HG02571 (cell line): ENCODE measurements around the gene DEDD.

Experiments
- ATAC-seq: cut with Tn5 transposase; IDR thresholded peaks from one replicate; pipeline ENCODE4 v1.9.1; 2021; ENCODE audit warnings: mild to moderate bottlenecking, moderate library complexity; ENCODE audit not compliant: unreplicated experiment

DEDD gene

GRCh38 chr1:161096530-161096929, 35.9 kb downstream of the DEDD start:
- no peak for ATAC-seq

GRCh38 chr1:161096015-161096414, 36.5 kb downstream of the DEDD start:
- no peak for ATAC-seq

DNA sequence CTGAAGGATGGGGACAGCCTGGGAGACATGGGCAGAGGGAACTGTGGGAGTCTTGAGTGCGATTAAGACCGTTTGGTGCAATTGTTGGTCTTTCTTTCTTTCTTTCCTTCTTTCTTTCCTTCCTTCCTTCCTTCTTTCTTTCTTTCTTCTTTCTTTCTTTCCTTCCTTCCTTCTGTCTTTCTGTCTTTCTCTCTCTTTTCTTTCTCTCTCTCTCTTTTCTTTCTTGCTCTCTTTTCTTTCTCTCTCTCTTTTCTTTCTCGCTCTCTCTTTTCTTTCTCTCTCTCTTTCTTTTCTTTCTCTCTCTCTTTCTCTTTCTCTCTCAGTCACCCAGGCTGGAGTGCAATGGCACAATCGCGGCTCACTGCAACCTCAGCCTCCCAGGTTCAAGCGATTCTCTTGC, 37.2 kb downstream of the DEDD start:
- ATAC-seq, result no peak

DNA sequence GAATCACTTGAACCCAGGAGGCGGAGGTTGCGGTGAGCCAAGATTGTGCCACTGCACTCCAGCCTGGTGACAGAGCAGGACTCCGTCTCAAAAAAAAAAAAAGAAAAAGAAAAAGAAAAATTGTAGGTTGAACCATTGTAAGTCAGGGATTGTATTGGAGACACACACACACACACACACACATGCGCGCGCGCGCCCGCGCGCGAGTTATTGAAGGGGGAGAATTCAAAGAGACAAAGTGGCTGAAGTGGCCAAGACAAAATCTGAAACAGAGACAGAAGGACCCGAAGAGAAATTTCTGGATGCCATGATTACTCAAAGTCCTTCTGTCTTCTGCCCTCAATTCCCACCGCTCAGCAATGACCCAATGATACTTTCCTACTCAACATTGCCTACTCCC, 38.0 kb downstream of the DEDD start:
- no peak for ATAC-seq

GRCh38 chr1:161092621-161093028, 39.8 kb downstream of the DEDD start:
- ATAC-seq, result no peak

- ATAC-seq, result no peak
Observed at GRCh38 chr1:161091796-161092507, 40.5 kb downstream of the DEDD start.

DNA sequence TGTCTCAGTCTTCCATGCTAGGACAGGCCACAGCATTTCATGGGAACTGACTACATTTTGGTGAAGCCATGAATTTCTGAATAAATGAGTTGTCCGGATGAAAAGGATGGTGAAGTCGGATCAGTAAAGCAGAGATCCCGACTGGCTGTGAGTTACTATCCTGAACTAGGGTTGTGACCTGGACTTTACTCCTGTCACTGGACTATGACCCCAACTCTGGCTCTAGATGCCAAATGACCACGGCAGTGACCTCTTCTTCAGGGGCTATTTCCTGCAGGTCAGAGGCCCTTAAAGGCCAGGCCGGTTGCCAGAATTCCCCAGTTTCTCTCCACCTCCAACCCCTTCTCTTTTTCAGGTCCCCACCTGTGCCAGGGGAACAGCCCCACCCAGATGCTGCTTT, 41.4 kb downstream of the DEDD start:
- ATAC-seq, result no peak

DNA sequence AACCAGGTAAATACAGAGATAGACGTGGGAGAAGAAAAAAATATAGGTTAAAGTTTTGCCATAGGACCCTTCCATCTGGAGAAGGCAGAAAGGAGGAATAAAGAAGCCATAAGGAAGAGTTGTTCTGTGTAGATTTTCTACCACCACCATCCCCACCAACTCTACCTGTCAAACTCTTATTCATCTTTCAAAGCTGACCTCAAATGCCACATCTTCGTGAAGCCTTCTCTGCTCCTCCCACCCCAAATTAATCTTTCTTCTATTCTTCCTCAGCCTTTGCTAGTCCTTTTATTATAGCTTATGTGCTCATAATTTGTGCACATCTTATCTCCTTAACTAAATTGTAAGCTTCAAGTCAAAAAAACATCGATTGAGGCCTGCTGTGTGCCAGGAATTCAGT, 41.9 kb downstream of the DEDD start:
- ATAC-seq, result no peak

DNA sequence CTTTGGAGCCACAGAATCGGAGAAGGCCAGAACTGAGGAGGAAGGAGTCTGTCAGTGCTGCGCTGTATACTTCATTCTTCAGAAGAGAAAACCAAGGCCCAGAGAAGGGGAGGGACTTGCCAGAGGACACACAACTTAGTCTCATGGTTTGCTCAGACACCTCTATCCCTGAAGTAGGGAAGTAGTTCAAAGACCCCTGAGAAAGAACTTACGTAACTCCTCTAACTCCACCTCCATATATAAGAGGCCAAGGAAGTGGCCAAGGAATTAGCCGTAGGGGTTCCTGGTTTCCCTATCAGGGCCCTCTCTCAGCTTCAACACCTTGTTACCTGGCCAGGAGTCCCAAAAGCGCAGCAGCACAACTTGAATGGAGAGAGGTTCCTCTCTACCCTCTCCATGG, 42.5 kb downstream of the DEDD start:
- ATAC-seq, result no peak

DNA sequence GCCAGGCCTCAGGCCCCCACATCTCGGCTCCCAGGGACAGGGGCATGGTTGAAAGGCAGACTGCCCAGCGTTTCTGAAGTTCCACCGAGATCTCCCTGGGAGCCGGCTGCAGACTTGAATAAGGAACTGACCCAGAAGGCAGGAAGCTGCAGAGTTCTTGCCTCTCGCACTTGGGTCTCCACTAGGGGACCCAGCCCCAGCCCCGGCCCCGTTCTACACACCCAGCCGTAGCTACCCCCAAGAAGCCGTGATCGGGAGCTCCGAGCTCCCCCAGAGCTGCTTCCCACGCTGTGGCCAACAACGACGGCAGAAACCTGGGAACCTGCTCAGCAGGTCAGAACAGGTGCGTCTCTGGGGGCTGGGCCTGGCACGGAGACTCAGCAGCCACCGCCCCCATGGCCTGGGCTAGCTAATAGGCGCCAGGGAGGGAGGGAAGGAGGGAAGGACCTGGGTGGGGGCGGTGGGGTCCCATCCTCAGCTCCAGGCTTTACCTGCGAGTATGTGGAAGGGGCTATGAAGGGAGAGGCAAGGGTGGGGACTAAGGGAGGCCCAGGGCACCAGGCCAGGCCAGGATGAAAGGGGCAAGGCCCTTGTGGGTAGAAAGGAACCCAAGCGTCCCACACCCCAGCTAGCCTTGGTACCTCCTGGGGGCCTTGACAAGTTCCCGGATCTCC, 43.1 kb downstream of the DEDD start, which contains the start of gene NECTIN4:
TSS of gene NECTIN4 (minus strand) at position 308 of the 674 bp plus-strand sequence. CDS start at position 46, 262 bp downstream.
- no peak for ATAC-seq

DNA sequence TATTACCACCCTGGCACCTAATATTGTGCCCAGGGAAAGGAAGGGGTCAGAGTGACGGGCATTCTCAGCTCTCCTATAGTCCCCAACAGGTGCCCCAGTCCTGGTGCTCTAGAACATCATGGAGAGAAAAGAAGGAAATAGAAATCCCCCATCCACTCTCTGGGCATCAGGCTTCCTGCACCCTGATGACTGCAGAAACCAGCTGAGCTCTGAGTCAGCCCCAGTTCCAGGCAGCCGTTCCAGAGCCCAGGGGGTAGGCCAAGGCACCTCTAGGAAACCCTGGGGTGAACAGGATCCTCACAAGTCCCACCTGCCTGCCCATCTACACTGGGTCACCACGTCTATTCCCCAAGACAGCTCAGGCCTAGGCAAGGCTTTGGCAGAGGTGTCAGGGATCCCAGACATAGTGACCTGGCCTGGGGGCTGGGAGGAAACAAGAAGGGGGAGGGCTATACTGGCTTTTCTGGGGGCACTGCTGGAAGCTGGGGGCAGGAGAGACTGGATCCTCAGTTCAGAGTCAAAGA, 43.8 kb downstream of the DEDD start:
- no peak for ATAC-seq

DNA sequence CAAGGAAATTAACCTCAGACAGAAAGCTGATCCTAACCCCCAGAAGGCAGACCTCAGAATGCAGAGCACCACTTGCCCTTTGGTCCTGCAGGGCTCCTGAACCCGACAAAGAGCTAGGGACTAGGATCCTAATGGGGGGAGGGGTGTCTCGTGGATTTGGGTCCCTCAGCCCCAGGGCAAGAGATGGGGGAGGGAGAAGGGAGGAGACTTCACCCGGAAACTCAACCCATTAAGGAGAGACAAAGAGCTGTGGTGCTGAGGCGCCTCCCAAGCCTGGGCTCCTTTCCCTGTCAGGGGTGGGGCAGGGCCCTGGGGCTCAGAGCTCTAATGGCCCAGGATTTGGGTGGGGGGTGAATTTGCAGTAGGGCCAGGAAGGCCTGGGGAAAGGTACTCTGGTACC, 46.0 kb downstream of the DEDD start:
- no peak for ATAC-seq

DNA sequence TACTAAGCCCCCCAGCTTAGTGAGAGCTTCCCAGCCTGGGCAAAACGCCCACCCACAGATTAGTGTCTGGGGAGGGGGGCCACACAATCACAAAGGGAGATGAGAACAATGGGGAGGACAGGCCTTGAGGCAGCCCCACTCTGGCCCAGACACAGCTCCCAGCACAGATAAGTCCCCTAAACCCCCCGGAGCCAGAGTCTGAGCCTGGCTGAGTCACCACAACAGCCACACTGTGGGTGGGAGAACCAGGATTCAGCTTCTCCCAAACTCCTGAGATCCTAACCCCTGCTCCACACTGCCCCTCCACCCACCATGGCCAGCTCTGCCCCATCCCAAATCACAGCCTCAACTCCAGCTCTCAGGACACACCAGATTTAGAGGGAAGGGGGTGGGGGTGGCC, 47.3 kb downstream of the DEDD start:
- no peak for ATAC-seq

- ATAC-seq, result no peak
Observed at GRCh38 chr1:161084597-161084988, 47.9 kb downstream of the DEDD start.

- ATAC-seq, result no peak
Observed at GRCh38 chr1:161083748-161084596, 48.5 kb downstream of the DEDD start.

DNA sequence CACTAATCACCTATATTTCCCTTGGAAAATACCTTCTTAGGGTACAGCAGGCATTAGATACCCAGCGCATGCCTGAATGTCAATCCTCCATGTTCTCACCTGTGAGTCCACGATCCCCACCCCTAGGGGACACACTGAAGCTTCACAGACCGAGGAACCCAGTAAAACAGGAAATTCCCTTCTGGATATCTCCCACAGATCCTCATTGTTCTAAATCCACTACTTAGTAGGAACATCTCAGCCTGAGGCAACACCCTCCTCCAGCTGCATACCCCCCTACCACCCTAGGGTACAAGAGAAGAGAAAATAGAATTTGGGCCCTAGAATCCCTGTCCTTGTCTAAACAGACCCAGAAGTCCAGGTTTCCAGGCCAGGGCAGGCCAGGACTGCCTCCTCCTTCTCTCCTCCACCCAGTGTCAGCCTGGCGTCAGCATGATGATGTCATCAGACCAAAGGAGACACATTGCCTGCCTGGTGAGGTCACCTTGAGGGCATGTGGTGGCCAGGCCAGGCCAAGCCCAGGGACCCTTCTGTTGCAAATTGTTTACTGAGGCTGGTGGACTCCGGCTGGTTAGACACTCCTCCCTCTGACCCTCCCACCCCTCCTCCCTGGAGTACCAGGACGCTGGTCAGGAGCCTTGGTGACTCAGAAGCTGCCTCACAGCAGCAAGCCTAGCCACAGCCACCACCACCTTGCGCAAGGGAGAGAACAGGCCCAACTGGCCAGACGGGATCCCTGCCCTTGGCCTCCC, 49.3 kb downstream of the DEDD start:
- ATAC-seq, result no peak

- ATAC-seq, result no peak
Observed at GRCh38 chr1:161082483-161082882, 50.0 kb downstream of the DEDD start.

GRCh38 chr1:161081519-161081918, 50.9 kb downstream of the DEDD start:
- ATAC-seq, result no peak

DNA sequence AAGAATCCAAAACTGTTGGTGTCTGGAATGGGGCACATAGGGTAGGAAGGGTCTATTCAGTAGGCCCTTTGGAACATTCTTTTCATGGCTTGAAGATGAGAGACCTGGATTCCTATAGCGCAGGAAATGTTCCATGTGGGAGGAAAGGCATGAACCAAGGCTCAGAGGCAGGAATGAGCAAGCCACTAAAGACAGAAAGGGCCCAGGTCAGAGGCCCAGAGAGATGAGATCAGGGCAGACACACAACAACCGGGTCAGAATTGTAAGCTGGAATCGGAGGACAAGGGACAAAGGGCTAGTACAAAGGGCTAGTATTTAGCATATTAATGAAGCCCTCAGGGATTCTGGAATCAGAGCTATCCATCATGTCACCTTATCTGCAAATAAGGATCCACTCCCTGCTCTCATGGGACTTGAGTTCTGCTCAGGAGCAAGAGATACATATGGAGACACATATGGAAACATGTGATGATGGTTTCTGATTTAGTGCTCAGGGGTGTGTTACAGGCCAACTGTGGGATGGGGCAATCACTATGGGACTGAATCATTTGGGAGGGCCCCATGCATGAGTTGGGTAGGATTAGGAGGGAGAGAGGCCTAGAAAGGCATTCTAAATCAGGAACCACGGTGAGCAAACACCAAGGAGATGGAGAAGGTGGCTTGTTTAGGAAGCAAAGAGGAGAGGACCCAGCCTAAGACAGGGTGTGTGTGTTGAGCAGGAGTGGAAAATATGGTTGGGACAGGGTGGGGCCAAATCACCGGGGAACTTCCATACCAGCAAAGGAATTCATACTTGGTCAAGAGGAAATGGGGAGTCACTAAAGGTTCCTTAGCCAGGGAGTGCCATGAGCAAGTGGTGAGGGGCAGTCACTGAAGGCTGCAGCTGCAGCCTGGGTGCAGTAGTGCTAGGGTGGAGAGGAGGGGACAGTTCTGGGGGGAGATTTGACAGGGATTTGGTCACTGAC, 51.7 kb downstream of the DEDD start:
- no peak for ATAC-seq
